Sigmoid colon (tissue), 4 donors: ENCODE data around the gene ANKH.

Experiments used
- CTCF ChIP-seq, 4 experiments: fragments of 450-650 bp in 3 of 4; fragments of 200-600 bp in 1 of 4; IDR thresholded peaks; one replicate each; pipeline ENCODE4 v1.5.1; 2016 to 2019; ENCODE audit warnings: antibody characterized with exemption in 4 of 4, mild to moderate bottlenecking in 3 of 4, moderate library complexity in 2 of 4
- POLR2AphosphoS5 ChIP-seq, 4 donors: sonication (generic); formaldehyde crosslinking; IDR thresholded peaks; one replicate each; pipeline ENCODE4 v1.6.1; 2017; ENCODE audit warnings: antibody characterized with exemption in 4 of 4

GRCh38 chr5:14656898-14657297 is 214.7 kb downstream of the ANKH start:
- TF ChIP-seq POLR2AphosphoS5 (IDR thresholded peaks at IDR 0.05) (no peak), CTCF (IDR thresholded peaks at IDR 0.05) (no peak)
